SH-SY5Y (cell line): Measurements from ENCODE around the gene TUG1.

Experiments
- GATA2 ChIP-seq: IDR thresholded peaks from 2 replicates; pipeline ENCODE4 v1.6.1; 2011; ENCODE audit warnings: mild to moderate bottlenecking, low read depth, low read length
- GATA3 ChIP-seq: IDR thresholded peaks from 2 replicates; pipeline ENCODE4 v1.6.1; 2011; ENCODE audit warnings: low read depth, mild to moderate bottlenecking, low read length, moderate library complexity

GRCh38 chr22:30930228-30930627 is 38.8 kb upstream of the TUG1 start:
- TF ChIP-seq GATA3 (no peak), GATA2 (no peak)
